K562 (cell line): Measurements from ENCODE around the gene MRM2. TPM values are rescaled to one million over a fixed set of nuclear protein-coding genes. Genes with fewer than 3 reads are reported as not detected.

Experiments
- ATF6 ChIP-seq: sonication (generic); formaldehyde crosslinking; IDR thresholded peaks from 2 replicates; pipeline ENCODE4 v1.4.0; 2020; ENCODE audit warnings: mild to moderate bottlenecking, missing genetic modification reagents
- CXXC5 ChIP-seq: fragments of 250-450 bp; sonication (Bioruptor Pico); IDR thresholded peaks from 2 replicates; pipeline ENCODE4 v1.8.0; 2022; ENCODE audit warnings: inconsistent platforms, mild to moderate bottlenecking, moderate library complexity
- DPF2 ChIP-seq: fragments of 450-650 bp; IDR thresholded peaks from 2 replicates; pipeline ENCODE4 v1.6.1; 2016
- FOXM1 ChIP-seq, 2 experiments: fragments of 450-650 bp in 1 of 2; sonication (generic) in 1 of 2; formaldehyde crosslinking in 1 of 2; IDR thresholded peaks; 2 replicates each; pipeline versions ENCODE4 v1.6.1 to v1.9.0; 2017 to 2022; ENCODE audit warnings: low read depth in 2 of 2, mild to moderate bottlenecking in 2 of 2, missing genetic modification reagents in 1 of 2, moderate library complexity in 1 of 2
- GATAD2A ChIP-seq: fragments of 450-650 bp; IDR thresholded peaks from 2 replicates; pipeline ENCODE4 v1.6.1; 2017
- MITF ChIP-seq: IDR thresholded peaks from 2 replicates; pipeline ENCODE4 v1.6.1; 2014; ENCODE audit warnings: antibody characterized with exemption
- MLLT1 ChIP-seq, 2 experiments: fragments of 450-650 bp; IDR thresholded peaks; 2 replicates each; pipeline ENCODE4 v1.6.1; 2016
- MTA1 ChIP-seq: fragments of 450-650 bp; IDR thresholded peaks from 2 replicates; pipeline ENCODE4 v1.6.1; 2017; ENCODE audit warnings: borderline replicate concordance
- NBN ChIP-seq: fragments of 450-650 bp; IDR thresholded peaks from 2 replicates; pipeline ENCODE4 v1.6.1; 2016; ENCODE audit warnings: low read depth, mild to moderate bottlenecking
- NR1H2 ChIP-seq: sonication (generic); formaldehyde crosslinking; IDR thresholded peaks from 2 replicates; pipeline ENCODE4 v1.4.0; 2020; ENCODE audit warnings: mild to moderate bottlenecking, missing genetic modification reagents
- PHF21A ChIP-seq: fragments of 450-650 bp; IDR thresholded peaks from 2 replicates; pipeline ENCODE4 v1.6.1; 2017; ENCODE audit warnings: low read depth, borderline replicate concordance
- PRDM10 ChIP-seq: fragments of 450-650 bp; IDR thresholded peaks from 2 replicates; pipeline ENCODE4 v1.6.1; 2018; ENCODE audit not compliant: partially characterized antibody
- TCFL5 ChIP-seq: fragments of 250-450 bp; sonication (Bioruptor Pico); conservative IDR thresholded peaks from 2 replicates; pipeline ENCODE4 v1.6.1; 2021; ENCODE audit warnings: mild to moderate bottlenecking, moderate library complexity, matching md5 sums
- VEZF1 ChIP-seq: fragments of 200-800 bp; sonication (Bioruptor generic); IDR thresholded peaks from 2 replicates; pipeline ENCODE4 v1.6.1; 2017; ENCODE audit warnings: missing genetic modification characterization, missing compliant biosample characterization
- ZBTB9 ChIP-seq: fragments of 450-650 bp; formaldehyde crosslinking; IDR thresholded peaks from 2 replicates; pipeline ENCODE4 v1.4.0; 2020; ENCODE audit warnings: mild to moderate bottlenecking, moderate library complexity
- ZNF316 ChIP-seq: fragments of 450-650 bp; IDR thresholded peaks from 2 replicates; pipeline ENCODE4 v1.6.1; 2016
- ZNF444 ChIP-seq: fragments of 250-450 bp; sonication (Bioruptor Pico); IDR thresholded peaks from 2 replicates; pipeline ENCODE4 v1.4.0; 2020; ENCODE audit warnings: mild to moderate bottlenecking, moderate library complexity
- polyA plus RNA-seq, 8 experiments: library from polyadenylated mRNA; depleted of rRNA in 4 of 8; stranded (reverse) in 5 of 8; unstranded in 3 of 8; fragments of >200 nt; fragmentation: Nextera tagmentation in 2 of 8; fragmentation: Illumina TruSeq in 1 of 8; extraction: Ambion mirVana in 2 of 8; extraction: Trizol in 1 of 8; gene quantifications; 2 replicates each; pipeline versions ENCODE4 v1.2.1 to v1.2.3, GENCODE V29; 2011 to 2014; ENCODE audit warnings: inconsistent platforms in 1 of 8, missing spikeins in 1 of 8
- total RNA-seq, 7 experiments: library from RNA; depleted of rRNA in 6 of 7; stranded (reverse); fragments of >200 nt in 6 of 7; fragmentation: Illumina TruSeq in 2 of 7; extraction: Trizol in 2 of 7; gene quantifications; 2 replicates each; pipeline versions ENCODE4 v1.2.1 to v1.2.3, GENCODE V29; 2011 to 2021; ENCODE audit warnings: low replicate concordance in 1 of 7

MRM2 gene
- total and polyA plus RNA-seq, 9 of the 15 experiments (the other 6 are each of a cell fraction or from before 2014, with no cell fraction given), result 32.4 to 116 (median 50.5) TPM

- TF ChIP-seq GATAD2A (no peak), MTA1 (no peak), NR1H2 (CRISPR knock-in tag) (no peak), DPF2 (peak; percentile 73), ZNF316 (no peak), TCFL5 (CRISPR knock-in tag) (no peak), VEZF1 (CRISPR knock-in tag) (peak; percentile 57), ATF6 (no peak), FOXM1 (IDR thresholded peaks at IDR 0.05; ENCODE audit: low read depth) (no peak), FOXM1 (CRISPR knock-in tag; IDR thresholded peaks at IDR 0.05; ENCODE audit: low read depth) (no peak), PHF21A (0 out of 2 replicates have a peak, but pooled peaks have one; percentile 26), MITF (no peak), ZNF444 (no peak), CXXC5 (CRISPR knock-in tag) (no peak), PRDM10 (peak; percentile 85), MLLT1 (IDR thresholded peaks at IDR 0.05) (no peak), NBN (peak; percentile 46; the same call in 1 of the 2 replicates), ZBTB9 (CRISPR knock-in tag) (no peak)
Measured at GRCh38 chr7:2282185-2282751, 40.3 kb upstream of the MRM2 start (continued).
